Measurements from ENCODE around the gene SLC1A1.

The SLC1A1 gene

DNA sequence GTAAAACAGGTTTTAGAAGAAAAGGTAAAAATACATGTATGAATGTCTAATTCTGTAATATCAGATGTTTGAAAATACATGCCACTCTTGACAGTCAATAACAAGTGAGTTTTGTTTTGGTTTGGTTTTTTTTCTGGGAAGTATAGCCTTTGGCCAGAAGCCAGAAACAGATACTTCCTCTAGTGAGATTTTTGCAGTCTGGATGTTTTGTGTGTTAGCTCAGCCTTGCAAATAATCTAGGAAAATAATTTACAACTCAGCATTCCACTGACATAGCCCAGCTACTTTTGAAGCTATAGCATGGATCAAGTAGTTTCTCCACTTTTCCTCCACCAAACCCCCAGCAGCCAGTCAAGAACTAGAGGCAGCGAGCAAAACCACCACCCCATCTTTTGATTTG lies 56.7 kb downstream of the SLC1A1 start:
- no peak for DNase-seq

DNA sequence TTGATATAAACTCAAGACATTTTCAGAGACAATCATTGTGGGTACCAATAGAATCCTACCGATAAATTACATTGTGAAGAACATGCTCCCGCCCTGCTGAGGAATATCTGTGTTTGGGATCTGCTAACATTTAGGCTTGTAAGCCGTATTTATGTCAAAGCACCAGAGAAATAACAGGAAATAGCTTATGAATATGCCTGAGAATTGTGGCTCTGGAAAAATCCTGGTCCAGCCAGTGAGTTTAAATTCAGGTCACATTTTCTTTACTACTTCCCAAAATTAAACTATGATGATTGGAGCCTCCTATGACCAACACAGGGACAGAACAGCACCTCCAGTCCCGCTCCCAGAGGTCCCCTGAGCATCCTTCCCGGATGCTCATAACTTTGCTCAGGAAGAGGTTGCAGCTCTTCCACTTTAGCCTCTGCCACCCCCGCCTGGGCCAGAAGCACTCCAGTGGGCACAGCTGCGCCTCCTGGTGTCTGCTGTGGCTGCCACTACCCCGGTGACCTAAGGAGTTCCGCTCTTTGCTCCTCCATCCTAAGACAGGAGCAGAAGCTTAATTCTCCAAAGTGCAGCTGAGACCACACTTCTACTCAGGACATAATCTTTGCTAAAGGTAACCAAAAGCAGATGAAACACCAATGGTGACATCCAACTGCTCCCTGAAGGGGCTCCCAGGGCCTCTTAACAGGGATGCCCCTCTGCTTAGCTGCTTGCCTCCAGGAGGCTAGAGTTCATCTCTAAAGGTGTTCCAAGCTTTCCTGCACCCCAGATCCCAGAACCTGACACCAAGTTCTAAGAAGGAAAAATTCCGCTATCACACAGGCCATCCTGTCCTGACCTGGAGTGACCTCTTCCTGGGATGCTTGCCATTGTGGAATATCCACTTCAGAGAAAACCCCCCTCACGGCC lies 58.8 kb downstream of the SLC1A1 start:
- DNase-seq = no peak

DNA sequence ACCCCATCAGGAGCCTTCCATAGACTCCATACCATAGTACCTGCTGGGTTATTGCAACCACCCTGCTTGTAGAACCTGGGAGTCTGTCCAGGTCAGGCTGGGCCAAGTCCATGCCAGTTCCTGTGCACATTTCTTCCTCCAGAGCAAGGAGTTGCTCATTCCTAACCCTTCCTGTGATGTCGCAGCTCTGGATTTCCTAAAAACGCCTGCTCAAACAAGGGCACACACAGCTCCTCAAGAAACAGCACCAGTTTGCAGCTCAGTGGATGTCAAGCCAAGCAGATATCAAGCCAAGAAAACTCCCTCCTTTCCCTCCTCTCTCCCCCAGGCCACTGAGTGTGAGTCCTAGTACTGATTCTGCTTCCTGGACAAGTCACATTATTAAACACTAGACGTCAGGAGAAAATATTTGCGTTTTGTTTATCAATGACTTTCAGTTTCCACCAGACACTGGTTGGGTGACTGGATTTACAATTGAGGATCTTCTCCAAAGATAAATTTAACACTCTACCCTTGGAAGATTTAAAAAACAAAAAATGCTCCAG lies 59.6 kb downstream of the SLC1A1 start:
- no peak for DNase-seq

DNA sequence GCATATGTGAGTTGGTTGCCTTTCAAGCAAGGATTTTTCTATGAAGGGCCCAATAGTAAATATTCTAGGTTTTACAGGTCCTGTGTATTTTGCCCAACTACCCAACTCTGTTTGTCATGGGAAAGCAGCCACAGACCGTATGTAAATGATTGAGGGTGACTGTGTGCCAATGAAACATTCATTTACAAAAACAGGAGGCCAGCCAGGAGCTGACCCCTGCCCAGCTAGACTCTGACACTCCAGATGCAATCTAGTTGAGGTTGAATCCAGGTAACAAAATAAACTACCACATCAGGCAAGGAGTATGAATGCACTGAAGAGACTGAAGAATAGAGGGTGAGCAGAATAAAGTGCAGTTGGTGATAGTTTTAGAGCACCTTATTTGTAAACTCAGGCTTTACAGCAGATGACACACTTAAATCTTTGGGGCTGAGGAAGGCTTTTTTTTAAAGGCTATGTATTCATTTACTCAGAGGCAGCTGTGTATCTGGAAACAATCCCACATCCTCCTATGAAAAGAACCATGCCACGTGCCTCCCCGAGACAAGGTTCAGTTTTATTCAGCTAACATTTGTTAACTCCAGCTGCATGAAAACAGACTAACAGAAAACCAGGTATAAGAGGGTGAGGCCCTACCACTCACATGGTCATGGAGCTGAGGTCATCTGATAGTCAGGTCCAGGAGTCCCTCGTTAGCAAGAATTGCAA lies 60.7 kb downstream of the SLC1A1 start:
- DNase-seq = peak in 1 of 2 experiments; percentile 56

DNA sequence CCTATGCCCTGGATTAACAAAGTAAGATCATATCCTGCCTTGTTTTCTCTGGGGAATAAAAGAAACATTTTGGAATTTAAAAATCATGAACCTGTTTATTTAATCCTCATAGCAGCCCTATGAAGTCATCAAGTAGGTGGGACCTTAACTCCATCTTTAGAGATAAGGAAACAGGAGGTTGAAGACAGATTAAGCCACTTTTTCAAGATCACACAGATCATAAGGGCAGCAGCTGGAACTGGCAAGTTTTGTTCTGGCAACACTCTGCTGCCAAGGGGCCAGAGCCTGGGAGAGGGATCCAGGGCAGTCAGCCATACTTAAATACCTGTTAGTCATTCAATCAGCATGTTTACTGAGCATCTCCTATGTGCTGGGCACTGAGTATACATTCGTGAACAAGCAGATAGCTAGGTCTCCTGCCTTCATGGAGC lies 63.7 kb downstream of the SLC1A1 start:
- DNase-seq = no peak

DNA sequence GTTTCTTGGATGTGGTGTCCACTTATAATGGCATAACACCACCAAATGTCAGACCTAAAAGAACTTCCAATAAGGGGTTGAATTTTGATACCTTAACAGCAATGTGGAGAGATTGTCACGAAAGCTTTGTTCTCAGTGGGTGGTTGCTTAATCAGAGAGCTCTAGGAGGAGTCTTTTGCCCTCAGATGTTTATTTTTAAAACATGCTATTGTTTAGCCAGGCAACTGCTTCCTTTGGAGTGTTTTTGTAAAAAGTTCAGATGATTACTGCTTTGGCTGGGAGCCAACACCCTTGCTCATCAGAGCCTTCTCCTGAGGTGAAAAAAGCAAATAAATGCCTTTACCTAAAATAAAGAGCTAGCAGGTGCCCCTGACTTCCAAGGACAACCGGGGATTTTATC lies 65.0 kb downstream of the SLC1A1 start:
- DNase-seq = peak in 1 of 2 experiments; percentile 46

DNA sequence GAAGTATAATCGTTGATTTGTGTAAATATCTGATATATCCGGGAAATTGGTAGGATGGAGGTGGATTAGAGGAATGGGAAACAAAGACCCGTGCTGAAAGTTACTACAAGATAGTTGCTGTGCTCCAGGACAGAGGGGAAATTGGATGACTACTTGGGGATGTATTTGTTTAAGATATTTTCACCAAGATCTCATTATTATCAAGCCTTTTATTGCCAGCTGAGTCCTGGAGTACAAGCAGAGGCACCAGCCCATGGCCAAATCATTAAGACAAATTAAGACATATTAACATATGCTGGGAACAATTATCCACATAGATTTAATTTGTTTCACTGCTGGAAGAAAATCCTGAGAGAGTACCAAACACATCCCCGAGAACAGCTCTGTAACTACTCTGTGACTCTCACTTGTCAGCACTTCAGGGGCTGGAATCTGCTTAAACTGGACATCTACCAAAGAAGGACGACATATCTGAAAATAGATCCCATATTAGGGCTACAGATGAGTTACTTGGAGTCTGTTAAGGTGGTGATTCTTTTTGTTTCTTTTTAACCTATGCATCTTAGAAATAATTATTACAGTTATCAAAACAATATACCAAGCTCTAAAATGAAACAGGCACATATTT lies 68.2 kb downstream of the SLC1A1 start:
- no peak for DNase-seq

DNA sequence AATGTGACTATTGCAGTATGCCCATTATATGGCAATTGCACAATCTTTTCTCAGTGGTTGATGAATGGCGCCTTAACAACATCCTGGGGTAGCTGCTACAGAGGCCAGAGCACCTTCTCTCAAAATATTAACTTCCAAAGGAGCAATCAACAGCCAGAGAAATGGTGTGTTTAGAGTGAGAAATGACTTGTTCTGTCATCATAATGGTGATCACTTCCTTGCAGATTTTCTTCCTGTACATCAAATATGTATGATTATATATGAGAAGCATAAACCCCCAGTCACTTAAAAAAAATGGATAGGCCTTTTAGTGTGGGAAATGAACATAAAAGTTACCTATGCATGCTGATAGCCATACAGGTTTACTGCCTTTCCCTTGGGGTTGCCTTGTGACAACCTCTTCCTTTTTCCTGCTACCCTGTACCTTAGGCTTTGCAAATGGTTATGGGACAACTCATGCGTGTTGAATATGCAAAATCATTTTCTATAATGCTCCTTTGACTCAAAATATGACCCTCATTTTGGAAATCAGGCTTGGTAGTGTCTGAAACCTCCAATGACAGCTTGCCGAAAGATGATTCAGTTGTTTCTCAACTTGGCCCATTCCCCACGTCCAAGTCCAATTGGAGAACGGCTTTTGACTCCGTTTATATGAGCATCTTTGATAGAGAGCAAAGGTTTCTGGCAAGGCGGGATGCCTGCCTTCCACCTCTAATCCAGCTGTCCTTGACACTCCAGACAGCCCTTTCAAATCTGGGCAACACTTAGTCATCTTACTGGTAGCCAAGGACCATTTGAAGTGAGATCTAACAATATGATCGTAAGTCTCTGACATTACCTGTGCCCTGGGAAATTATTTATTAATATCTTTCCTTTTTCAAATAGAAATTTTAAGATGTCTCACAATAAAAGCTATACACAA lies 69.3 kb downstream of the SLC1A1 start:
- no peak for DNase-seq

DNA sequence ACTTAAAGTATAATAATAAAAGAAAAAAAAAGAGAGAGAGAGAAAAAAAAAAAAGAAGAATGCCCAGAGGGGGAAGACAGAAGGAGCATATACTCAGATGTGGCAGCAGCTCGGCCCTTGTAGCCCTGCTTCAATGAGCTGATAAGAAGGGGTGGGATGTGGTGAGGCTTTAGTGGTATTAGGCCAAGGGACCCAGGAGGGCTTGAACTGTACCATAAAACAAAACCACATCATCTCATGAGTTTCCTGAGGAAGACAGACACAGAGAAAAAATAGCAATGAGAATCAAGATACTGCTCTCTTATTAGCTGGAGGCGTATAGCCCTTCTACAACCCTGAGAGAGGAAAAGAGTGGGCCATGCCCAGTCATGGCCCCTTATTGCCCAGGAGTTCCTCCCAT lies 72.8 kb downstream of the SLC1A1 start:
- DNase-seq = no peak

DNA sequence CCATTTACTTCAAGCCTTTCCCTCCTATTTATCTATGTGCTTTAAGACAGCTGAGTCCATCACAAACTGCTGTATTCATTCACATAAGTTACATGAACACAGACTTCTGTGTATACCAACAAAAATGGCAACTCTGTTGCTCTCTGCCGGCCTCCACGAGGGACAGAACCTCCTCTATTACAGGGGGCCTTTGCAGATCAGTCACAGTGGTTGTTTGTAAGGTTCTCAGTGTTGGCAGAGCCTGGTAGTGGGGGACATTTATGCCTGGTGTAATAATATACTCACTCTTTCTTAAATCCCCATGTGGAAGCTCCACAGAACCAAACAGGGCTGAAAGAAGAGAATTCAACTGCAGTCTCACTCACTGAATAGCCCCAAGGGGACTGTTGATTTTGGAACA lies 76.5 kb downstream of the SLC1A1 start:
- DNase-seq = no peak

DNA sequence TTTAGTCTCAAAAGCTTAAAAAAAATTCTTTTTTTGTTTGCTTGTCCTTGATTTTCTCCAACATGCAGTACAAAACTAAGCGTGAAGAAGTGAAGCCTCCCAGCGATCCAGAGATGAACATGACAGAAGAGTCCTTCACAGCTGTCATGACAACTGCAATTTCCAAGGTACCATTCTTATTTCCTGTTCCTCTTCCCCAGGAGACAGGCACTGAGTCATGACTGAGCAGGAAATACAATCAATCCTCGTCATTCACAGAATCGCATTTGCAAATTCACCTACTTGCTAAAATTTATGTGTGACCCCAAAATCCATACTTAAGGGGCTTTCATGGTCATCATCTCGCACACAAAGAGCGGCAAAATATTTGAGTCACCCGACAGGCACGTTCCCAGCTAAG lies 77.3 kb downstream of the SLC1A1 start:
- DNase-seq = no peak

DNA sequence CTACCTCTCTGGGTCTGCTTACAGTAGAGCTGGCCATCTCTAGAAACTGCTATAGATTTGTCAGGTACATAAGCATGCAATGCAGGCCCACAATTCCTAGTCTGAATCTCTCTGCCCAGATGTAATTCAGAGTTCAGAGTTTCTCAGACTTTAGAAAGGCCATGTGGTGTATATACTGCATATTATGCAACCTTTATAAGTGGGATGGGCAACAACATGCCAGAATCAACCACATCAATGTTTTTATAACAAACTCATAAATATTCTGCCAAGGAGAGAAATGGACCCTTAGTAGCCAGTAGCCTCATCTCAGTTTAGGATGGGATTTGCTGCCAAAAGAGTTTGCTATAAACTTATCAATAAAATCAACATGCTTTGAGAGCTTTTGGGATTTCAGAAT lies 78.8 kb downstream of the SLC1A1 start:
- DNase-seq = no peak

DNA sequence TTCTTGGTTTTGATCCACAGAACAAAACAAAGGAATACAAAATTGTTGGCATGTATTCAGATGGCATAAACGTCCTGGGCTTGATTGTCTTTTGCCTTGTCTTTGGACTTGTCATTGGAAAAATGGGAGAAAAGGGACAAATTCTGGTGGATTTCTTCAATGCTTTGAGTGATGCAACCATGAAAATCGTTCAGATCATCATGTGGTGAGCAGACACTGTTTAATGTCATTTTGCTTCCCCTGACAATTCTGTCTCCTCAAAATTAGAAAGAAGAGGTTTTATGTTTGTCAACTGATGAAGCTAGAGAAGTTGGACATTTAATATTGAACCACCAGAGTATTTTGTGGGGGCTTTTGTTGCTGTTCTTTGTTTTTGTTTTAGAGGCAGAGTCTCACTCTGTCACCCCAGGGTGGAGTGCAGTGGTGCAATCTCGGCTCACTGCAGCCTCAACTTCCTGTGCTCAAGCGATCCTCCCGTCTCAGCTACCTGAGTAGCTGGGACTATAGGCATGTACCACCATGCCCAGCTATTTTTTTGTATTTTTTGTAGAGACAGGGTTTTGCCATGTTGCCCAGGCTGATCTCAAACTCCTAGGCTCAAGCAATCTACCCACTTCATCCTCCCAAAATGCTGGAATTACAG lies 82.0 kb downstream of the SLC1A1 start:
- DNase-seq = no peak

DNA sequence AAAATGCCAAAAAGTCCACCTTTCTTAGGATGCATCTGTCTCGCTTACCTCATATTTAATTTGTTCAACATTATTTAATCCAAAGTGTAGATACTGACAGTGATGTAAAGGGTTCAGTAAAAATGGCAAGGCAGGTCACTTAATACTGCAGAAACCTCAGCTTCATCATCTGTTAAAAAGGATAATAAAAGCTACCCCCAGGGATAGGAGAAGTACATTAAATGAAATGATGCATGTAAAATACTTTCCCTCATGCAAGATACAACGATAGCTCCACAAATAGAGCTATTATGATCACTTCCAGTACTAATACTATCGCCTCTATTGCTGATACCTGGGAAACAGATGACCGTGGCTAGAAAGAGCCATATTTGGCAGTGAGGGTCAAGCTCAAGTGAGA lies 82.9 kb downstream of the SLC1A1 start:
- DNase-seq = no peak

DNA sequence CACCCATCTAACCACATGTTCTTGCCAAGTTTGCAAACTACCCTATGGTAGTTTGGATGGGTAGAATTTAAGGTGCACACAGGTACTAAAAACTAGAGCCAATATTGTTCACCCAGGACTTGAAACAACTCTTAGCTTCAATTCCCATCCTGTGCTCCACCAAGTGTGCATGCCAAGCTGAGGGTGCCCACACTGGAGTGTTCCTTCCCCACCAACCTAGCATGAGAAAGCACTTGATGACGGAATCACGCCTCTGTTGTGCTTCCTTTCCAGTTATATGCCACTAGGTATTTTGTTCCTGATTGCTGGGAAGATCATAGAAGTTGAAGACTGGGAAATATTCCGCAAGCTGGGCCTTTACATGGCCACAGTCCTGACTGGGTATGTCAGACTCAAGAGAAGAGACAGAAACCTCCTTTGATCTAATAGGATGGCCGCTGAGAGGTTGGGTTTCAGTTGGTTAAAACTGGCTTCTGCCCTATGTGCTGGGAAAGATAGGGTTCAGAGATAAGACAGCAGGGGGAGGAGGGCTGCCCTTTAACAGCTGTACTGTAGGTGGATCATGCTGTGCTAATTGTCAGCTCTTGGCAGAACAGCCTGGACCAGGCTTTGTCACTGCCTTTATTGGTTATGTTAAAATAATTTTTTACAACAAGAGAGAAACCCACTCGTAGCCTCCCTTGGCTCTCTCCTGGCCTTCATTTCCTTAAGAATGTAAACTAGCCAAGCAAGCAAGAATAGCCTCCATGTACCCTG lies 83.5 kb downstream of the SLC1A1 start:
- peak; percentile 71 to 92 for DNase-seq

DNA sequence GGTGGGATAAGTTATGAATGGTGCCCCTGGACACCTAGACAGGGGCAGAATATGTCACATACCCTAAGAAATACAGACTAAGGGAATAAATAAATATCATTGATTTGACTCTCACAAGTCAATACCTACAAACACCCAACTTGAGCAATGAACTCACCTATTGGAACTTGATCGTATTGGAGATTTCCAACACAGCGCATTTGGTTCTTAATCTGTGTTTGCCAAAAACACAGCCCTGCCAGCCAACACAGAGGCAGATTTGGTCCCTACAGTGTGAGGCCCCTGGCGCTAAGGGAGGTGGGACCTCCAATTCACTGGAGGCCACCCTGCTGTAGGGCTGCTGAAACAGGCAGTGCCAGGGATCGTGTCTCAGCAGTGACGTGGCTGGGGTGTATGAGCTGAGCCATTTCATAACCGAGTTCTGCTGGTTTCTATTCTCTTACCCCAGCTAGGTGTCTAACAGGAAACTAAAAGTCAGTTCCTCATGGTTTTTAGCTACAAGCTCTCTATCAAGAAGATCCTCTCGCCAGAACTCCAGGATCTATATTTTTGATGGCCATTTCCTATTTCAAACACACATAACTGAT lies 84.5 kb downstream of the SLC1A1 start:
- DNase-seq = no peak

DNA sequence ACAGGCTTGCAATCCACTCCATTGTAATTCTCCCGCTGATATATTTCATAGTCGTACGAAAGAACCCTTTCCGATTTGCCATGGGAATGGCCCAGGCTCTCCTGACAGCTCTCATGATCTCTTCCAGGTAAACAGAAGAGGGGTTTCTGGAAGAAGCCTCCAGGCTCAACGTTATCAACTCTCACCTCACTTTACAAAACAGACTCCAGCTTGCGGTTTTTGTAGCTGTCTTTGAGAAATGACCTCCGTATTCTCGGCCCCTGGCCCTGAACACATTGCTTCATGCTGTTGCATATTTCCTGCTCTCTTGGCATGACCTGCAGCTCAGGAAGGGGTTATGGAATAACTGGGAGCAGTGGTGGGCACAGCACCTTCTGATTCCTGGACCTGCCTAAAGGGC lies 85.7 kb downstream of the SLC1A1 start:
- no peak for DNase-seq

DNA sequence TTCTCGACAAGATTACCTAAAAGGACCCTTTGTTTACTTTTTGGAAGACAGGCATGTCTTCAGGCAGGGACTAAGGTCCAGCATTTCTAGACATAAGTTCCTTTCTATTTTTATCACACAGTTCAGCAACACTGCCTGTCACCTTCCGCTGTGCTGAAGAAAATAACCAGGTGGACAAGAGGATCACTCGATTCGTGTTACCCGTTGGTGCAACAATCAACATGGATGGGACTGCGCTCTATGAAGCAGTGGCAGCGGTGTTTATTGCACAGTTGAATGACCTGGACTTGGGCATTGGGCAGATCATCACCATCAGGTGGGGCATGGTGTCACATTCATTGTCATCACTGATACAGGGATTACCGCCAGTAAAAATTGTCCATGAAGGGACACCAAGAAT lies 86.2 kb downstream of the SLC1A1 start:
- no peak for DNase-seq

DNA sequence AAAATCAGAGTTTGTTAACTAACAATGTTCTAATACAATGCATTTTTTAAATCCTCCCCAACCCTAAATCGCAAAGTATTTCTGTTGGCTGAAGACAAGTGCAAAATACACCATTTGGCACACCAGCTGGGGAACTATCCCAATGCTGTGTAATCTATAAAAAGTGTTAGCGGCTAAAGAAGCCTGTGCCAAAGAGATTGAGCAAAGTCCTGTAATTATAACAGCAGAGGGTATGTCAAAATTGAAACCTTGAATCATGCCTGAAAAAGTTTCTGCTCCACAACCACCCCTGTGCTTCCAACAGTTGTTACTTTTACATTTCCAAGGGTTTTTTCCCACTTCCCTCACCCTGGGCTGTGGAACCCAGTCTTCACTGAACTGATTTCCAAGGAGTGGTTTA lies 88.7 kb downstream of the SLC1A1 start:
- peak in 1 of 2 experiments; percentile 13 for DNase-seq

DNA sequence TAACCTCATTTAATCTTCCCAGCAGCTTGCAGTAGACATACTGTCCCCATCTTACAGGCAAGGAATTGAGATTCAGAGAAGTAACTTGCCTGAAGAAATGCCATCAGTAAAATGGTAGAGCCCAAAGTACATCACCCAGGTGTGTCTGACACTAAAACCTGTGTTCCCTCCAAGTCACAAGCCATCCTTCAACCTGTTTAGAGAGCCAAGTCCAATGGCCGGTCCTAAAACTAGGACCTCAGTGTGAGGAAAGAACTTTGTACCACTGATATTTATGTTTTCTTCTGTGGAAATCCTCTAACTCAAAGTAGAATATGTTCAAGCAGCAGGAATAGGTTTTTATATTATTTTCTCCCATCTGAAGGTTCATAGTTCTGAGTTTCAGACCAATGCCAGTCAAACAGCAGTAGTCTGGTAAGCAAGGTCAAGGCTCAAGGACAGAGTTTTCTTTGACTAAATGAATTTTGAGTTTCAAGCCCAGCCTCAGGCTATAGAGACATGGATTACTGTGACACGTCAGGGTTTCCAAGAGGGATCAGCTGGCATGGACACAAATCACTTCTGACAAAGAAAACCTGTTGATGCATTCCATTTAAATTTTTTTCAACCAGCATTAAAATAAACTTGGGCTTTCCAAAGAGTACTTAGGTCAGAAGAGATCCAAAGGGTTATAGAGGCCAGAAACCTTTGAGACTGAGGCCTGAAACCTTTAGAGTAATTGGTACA lies 90.9 kb downstream of the SLC1A1 start:
- DNase-seq = no peak

All from NCI-H2081 (cell line).